Tibial nerve (tissue), 4 donors: ENCODE data around the gene ART5.
"Not testable (repeated sequence)": the region's sequence is repeated elsewhere in the genome, so short reads cannot be mapped to it uniquely, and the experiment has no call there.

ENCODE experiments used
- EP300 ChIP-seq, 2 donors: sonication (generic); formaldehyde crosslinking; IDR thresholded peaks; one replicate each; pipeline ENCODE4 v1.6.1; 2017; ENCODE audit warnings: antibody characterized with exemption in 2 of 2, mild to moderate bottlenecking in 1 of 2
- POLR2A ChIP-seq, 2 donors: fragments of 450-650 bp; IDR thresholded peaks; one replicate each; pipeline ENCODE4 v1.6.1; 2017; ENCODE audit warnings: antibody characterized with exemption in 2 of 2, mild to moderate bottlenecking in 2 of 2, moderate library complexity in 2 of 2
- TF ChIP-seq, protein P1 (sequence below), 5 experiments: fragments of 200-600 bp in 3 of 5; fragments of 450-650 bp in 2 of 5; sonication (generic) in 3 of 5; IDR thresholded peaks; one replicate each; pipeline ENCODE4 v1.5.1; 2016 to 2019; ENCODE audit warnings: antibody characterized with exemption in 5 of 5, mild to moderate bottlenecking in 3 of 5, moderate library complexity in 2 of 5

GRCh38 chr11:3648843-3649242, 7.1 kb upstream of the ART5 start:
- TF ChIP-seq POLR2A, EP300 (IDR thresholded peaks at IDR 0.05): not testable (repeated sequence)
- TF ChIP-seq, protein P1, sequence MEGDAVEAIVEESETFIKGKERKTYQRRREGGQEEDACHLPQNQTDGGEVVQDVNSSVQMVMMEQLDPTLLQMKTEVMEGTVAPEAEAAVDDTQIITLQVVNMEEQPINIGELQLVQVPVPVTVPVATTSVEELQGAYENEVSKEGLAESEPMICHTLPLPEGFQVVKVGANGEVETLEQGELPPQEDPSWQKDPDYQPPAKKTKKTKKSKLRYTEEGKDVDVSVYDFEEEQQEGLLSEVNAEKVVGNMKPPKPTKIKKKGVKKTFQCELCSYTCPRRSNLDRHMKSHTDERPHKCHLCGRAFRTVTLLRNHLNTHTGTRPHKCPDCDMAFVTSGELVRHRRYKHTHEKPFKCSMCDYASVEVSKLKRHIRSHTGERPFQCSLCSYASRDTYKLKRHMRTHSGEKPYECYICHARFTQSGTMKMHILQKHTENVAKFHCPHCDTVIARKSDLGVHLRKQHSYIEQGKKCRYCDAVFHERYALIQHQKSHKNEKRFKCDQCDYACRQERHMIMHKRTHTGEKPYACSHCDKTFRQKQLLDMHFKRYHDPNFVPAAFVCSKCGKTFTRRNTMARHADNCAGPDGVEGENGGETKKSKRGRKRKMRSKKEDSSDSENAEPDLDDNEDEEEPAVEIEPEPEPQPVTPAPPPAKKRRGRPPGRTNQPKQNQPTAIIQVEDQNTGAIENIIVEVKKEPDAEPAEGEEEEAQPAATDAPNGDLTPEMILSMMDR (IDR thresholded peaks at IDR 0.05) = not testable (repeated sequence)
